Hematopoietic multipotent progenitor cell treated with erythropoietin and hydrocortisone succinate and interleukin-3 and kit ligand, for 15 days (in vitro differentiated cells): ENCODE data around the gene ARPC5.

Source experiments
- DNase-seq: peaks from one replicate; pipeline ENCODE4 v3.0.0-alpha.2; 2015; ENCODE audit warnings: low spot score

Gene ARPC5

GRCh38 chr1:183611021-183611420 is 24.6 kb downstream of the ARPC5 start:
- no peak for DNase-seq

- no peak for DNase-seq
Observed at GRCh38 chr1:183609759-183610452, 25.7 kb downstream of the ARPC5 start.

GRCh38 chr1:183609313-183609712 is 26.3 kb downstream of the ARPC5 start:
- DNase-seq: no peak

DNA sequence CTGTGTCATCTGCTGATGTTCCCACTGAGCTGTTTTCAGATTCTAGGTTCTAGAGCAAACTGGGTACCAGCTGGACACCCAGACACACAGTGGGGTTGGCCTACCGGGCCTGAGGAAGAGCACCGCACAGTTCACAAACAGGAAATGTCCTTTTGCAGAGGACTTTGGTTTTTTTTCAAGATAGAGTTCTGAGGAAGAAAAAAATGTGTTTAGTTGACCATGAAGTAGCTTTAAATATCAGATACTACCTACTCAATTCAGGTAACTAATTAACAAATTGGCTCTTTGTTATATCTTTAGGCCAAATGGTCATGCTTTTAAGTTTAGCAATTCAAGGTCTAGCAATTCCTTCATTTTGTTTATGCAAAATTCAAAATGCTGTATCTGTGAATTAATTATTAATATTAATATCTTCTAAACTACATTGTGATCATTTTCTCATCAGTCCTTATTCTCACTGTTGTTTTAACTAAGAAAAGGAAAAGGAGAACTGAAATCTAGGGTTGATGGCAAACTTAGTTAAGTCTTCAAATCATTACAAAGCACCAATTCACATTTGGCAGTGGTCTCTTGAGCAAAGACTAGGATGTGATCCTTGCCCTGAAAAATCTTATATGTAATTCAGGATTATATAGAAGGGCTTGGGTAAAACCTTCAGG is 28.1 kb downstream of the ARPC5 start:
- DNase-seq: no peak

- no peak for DNase-seq
Observed at GRCh38 chr1:183605904-183606303, 29.7 kb downstream of the ARPC5 start.

- no peak for DNase-seq
Observed at GRCh38 chr1:183604815-183605214, 30.8 kb downstream of the ARPC5 start.

- no peak for DNase-seq
Observed at GRCh38 chr1:183604038-183604808, 31.4 kb downstream of the ARPC5 start.

DNA sequence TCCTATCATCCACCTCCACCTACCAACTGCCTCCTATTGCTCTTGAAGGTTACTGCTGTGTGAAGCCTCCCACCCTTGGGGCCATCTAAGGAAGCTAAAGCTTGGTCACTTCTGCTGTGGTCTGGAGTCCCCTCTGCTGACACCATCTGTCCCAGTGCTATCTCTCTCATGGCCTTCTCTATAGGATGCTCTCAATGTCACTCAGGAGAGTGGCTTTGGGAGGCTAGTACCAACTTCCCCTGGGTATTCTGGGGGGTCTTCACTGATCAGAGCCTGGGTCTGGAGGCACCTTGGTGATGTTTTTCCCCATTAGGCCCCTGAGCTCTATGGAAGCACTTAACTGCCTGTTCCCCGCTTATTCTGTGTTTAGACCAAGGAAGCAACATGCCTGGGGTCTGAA is 33.1 kb downstream of the ARPC5 start:
- no peak for DNase-seq

DNA sequence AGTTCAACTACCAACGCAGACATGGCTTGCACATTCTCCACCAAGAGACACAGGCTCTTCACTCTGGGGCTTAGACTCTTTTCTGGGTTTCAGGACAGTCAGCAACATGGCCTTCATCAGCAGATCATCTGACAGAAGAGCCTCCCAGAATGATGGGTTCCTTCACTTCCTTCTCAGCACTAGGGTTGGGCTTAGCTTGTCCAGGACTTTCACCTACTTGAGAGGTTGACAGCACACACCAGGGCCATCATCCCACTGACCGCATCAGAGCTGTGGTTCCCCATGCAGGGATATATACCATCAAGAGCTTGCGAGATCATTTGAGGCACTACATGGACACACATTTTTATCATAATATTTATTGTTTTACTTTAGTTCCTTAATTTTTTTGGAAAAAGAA is 34.9 kb downstream of the ARPC5 start:
- DNase-seq: no peak

- no peak for DNase-seq
Observed at GRCh38 chr1:183600136-183600535, 35.4 kb downstream of the ARPC5 start.

DNA sequence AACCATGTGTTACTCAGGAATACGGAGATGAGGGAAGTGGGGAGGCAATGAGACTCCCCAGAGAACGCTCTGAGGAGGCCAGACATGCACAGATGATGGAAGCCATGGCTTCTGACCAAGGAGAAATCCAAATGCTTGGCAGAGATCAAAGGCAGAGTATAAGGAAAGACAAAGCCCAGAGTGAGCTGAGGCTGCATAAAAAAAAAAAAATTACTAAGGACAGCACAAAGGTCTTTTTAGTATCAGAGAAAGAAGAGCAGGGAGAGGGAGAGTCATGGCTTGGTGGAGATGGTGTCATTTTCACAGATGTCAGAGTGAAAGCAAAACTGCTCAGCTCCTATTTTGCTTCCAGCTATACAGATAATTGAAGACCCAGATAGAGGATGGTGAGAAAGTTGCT is 37.2 kb downstream of the ARPC5 start:
- no peak for DNase-seq

DNA sequence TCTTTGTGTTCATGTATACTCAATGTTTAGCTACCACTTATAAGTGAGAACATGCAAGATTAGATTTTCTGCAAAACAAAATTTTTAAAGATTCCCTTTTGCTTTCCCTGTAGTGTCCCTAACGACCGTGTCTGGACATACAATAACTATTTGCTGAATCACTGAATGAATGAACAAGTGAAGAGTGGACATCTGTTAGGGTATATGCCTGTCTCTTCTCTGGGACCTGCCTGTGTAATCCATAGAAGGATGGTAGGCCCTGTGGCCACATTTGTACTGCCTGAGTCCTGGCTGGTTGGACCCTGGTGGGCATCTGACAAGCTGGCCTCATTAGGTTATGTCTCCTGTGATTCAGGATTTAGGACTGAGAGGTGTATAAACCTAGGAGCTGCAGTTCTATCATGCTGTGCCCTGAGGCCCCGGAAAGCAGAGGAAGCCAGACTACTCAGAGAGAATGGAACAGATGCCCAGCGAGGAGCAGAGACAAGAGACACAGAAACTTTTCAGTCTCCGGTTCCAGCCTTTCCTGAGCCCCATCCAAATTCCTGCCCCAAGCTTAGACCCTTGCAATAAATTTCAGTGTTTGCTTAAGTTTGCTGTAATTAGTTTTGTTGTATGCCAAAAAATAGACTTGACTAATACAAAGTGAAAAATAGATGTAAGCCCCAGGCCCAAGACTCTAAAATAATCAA is 37.8 kb downstream of the ARPC5 start:
- DNase-seq: no peak

DNA sequence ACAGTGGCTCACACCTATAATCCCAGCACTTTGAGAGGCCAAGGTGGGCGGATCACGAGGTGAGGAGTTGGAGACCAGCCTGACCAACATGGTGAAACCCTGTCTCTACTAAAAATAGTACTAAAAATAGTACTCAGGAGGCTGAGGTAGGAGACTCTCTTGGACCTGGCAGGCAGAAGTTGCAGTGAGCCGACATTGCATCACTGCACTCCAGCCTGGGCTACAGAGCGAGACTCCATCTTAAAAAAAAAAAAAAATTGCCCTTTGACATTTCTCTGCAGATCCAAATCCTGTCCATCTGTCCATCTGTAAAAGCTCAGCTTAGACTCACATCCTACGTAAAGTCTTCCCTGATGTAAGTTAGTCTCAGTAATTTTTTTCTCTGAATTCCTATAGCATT is 39.1 kb downstream of the ARPC5 start:
- no peak for DNase-seq

DNA sequence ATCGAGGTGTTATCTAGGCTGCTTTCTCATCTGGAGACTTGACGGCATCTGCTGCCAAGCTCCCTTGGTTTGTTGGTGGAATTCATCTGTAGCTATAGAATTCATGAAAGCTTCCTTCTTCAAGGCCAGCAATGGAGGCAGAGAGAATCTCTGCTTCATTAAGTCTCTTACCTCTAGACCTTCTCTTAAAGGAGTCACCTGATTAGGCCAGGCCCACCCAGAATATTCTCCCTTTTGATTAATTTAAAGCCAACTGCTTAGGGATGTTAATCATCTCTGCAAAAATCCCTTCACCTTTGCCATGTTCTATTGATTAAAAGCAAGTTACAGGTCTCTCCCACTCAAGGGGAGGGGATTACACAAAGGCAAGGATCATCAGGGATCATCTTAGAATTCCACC is 40.0 kb downstream of the ARPC5 start:
- DNase-seq: no peak

- no peak for DNase-seq
Observed at GRCh38 chr1:183593356-183593755, 42.2 kb downstream of the ARPC5 start.

- DNase-seq: no peak
Observed at GRCh38 chr1:183592733-183593132, 42.9 kb downstream of the ARPC5 start.

DNA sequence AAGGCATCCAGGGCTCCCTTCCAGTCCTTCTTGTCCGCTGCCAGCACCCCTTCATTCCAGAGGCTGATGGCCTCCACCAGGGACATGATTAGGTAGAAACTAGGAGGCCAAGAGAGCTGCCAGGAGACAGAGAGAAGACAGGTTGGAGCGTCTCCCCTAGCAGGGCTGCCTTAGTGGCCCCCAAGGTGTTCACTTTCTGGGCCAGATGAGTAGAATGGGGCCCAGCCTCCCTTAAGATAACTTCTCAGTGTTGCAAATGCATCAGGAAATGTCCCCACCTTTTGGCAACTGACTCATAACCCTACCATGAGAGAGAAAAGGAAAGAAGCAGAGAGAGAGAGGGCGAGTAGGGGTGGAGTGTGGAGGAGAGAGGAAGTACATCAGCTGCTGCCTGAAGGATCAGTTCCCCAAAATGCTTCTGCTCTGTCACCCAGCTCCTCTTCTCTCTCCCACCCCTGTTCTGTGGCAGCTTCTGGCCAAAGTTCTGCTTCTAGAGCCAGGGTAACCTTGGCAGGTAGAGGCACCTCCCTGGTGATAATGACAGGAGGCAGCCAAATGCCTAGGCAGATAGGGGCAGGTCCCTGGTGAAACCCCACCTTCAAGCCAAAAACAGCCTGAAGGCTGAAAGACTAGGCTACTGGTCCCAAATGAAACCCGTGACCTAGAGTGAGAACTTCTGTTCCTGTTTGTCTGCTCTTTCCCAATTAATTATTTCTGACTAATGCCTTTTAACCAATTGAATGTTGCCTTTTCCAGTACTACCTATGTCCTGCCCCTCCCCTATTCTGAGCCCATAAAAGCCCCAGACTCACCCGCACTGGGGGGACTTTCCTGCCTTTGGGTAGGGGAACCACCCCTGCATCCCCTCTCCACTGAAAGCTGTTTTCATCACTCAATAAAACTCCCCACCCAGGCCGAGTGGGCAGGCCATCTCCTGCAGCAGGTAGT is 45.1 kb downstream of the ARPC5 start, which contains the start of gene NCF2:
TSS of gene NCF2 (minus strand) at position 216 of the 948 bp plus-strand sequence. CDS start at position 86, 130 bp downstream.
- no peak for DNase-seq

- DNase-seq: no peak
Observed at GRCh38 chr1:183589874-183590243, 45.7 kb downstream of the ARPC5 start.

DNA sequence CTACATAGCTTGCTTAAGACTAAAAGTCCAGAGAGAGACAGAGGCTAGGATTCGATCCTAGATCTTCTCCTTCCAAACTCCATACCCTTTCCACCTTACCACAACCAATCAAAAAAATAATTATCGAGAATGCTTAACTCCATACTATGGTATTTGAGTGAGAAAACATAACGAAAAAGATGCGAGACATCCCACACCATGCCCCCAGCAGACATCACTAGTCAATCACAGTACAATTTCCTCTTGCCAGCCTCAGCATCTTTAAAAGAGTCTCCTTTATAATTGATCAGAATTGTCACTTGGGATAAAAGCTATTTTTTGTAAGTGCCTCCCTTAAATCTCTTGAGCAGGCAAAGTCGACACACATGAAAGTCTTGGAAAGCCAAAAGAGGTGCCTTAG is 46.2 kb downstream of the ARPC5 start:
- no peak for DNase-seq

DNA sequence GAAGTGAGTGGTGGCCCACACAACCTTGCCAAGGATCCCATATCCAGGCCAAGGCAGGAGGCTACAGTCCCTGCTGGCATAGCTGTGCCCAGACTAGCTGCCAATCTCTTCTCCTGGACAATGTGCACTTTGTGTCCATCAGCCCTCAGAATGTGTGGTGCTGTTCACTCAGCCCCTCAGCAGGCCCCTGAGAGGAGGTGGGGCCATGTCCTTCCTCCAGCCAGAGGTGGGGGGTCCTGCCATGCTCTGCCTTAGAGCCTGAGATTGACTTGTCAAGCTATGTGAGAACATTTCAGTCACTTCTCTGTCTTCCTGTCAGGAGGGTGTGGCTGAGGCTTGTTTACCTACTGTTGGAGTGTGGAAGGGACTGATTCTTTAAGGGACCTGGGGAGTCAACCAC is 46.8 kb downstream of the ARPC5 start:
- DNase-seq: no peak

GRCh38 chr1:183586926-183587325 is 48.7 kb downstream of the ARPC5 start:
- DNase-seq: no peak
